ENCODE measurements around the gene RTF1. TPM values are rescaled to one million over a fixed set of nuclear protein-coding genes. Genes with fewer than 3 reads are reported as not detected.
A peak's percentile ranks its signal among the peaks of the same experiment; 100 is the strongest.
"Not testable (repeated sequence)": the region's sequence is repeated elsewhere in the genome, so short reads cannot be mapped to it uniquely, and the experiment has no call there.

RTF1 gene
- 13.4 and 21.0 TPM in 2 replicates for total RNA-seq (2014; rRNA removed; shearing (Covaris generic))

DNA sequence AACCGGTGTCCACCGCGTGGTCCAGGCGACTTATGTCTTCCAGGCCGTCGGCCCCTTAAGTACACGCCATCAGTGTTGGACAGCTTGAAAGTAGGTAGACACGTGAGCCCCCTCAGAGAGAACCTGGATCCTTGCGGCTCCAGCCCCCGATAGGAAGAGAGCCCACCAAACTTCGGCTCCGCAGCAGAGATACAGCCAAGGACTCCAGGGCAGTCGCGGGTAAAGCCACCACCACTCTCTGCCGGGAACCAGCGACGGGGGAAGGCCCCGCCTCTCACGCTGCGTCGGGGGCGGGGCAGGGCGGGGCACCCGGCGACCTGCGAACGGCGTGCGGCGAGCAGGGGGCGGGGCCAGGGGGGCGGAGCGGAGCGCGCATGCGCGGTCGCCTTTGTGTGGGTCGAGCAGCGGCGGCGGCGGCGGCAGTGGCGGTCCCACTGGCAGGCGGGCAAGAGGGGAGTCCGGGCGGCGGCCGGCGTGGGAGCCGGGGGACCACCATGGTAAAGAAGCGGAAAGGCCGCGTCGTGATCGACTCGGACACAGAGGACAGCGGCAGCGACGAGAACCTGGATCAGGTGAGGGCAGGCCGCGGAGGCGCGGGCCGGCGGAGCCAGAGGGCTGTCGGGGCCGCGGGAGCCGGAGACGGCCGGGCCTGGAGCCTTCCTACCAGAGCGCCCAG, at the start of gene RTF1:
Gene RTF1, plus strand, starts transcription at position 354 of the 676 bp plus-strand sequence. Its CDS starts 21 bp downstream, at position 375.
- DNase-seq (ENCODE audit: low spot score) = peak; percentile 96

DNA sequence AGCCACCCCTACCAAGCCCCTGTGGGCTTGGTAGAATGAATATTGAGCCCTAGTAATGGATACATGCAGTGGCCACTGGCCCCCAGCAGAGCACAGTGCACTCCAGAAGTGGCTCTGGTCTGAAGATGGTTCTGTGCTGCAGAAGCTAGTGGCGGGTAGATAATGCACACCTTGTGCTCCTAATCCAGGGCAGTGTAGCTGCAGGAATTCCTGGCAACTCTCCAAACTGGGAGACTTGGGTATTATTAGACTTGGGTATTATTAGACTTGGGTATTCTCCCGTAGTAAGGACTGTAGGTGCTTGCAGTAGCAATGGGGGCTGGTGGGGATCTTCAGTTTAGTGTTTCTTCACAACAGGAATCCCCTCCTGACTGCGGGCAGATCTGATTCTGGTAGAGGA, 49.5 kb upstream of the RTF1 start:
- DNase-seq (ENCODE audit: low spot score) = no peak

DNA sequence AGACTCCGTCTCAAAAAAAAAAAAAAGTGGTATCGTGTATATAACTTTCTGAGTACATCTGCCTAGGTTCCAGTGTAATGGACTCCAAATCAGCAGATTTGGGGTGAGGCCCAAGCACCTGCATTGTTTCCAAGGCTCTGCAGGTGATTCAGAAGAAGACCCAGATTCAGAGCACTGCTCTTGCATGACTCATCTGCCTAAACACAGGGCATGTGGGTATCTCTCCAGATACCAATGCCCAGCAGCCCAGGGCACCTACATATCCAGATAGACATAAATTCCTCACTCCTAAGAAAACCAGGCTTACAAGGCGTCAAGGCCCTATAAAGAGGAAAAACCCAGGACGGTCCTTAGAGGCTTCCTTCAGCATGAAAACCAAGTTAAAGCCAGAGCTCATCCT, 38.9 kb upstream of the RTF1 start:
- no peak for DNase-seq (ENCODE audit: low spot score)

DNA sequence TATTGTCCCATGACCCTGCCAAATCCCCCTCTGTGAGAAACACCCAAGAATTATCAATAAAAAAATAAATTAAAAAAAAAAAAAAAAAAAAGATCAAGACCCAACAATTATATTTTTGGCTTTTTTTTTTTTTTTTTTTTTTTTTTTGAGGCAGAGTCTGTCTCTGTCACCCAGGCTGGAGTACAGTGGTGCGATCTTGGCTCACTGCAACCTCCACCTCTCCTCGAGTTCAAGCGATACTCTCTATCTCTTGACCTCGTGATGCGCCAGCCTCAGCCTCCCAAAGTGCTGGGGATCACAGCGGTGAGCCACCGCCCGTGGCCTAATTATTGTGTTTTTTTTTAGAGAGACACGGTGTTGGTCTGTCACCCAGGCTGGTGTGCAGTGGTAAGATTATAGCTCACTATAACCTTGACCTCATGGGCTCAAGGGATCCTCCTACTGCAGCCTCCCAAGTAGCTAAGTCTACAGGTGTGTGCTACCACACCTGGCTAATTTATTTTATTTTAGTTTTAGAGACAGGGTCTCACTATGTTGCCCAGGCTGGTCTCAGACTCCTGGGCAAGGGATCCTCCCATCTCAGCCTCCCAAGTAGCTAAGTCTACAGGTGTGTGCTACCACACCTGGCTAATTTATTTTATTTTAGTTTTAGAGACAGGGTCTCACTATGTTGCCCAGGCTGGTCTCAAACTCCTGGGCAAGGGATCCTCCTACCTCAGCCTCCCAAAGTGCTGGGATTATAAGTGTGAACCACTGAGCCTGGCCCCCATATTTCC, 32.7 kb upstream of the RTF1 start:
- DNase-seq (ENCODE audit: low spot score) = not testable (repeated sequence)

DNA sequence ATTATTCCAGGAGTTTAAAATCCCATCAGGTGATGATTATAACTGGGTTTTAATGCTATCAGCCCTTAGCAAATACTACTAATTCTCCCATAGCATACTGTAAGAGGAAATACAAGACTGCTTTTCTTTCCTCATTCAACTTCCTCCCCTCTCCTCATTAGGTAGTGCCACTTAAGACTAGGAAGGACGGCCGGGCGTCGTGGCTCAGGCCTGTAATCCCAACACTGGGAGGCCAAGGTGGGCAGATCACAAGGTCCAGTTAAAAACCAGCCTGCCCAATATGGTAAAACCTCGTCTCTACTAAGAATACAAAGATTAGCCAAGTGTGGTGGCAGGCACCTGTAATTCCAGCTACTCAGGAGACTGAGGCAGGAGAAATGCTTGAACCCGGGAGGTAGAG, 29.2 kb upstream of the RTF1 start:
- DNase-seq (ENCODE audit: low spot score) = no peak

DNA sequence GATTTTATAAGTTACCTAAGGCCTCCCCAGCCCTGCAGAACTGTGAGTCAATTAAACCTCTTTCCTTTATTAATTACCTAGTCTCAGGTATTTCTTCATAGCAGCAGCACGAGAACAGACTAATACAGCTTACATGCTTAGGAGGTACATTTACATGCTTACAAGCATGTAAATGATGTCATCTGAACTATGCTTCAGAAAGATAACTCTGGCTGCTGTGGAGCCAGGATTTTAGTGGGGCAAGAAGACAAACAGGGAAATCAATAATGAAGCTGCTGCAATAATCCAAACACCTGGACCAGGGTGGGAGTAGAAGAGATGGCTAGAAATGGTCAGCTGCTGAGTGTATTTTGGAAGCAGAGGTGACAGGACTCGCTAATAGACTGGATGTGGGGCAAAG, 24.2 kb upstream of the RTF1 start:
- DNase-seq (ENCODE audit: low spot score) = no peak

DNA sequence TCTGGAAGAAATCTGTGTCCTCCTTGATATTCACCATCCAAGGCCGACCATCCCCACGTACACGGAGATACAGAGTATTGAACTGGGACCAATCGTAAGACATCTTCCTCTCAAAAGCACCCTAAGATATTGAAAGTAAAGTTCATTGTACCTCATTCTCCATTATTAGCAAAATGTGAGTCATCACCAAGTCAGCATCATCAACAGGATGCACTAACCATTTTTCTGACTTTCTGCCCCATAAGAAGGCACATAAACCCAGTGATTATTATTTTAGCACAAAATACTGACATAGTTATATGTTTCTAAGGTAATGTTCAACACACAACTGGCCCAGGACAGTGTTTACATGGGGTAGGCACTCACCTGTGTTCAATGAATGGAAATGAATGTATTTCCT, 22.0 kb upstream of the RTF1 start:
- no peak for DNase-seq (ENCODE audit: low spot score)

DNA sequence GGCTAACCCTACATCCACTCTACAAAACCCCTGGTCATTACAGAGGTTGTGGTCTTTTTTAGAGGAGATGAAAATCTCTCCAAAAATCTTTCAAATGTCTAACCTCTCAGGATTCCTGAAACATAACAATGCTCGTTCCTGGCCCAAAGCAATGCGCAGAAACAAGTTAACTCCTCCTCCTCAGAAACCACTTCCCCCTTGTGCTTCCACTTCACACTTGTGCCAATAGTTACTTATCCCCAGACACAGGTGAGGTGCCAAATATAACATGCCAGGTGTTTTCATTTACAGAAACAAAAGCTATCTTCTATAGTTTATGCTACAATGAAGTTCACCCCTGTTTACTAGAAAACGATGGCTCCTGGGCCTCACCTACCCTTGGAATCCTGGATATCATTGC, 20.8 kb upstream of the RTF1 start:
- DNase-seq (ENCODE audit: low spot score) = no peak

DNA sequence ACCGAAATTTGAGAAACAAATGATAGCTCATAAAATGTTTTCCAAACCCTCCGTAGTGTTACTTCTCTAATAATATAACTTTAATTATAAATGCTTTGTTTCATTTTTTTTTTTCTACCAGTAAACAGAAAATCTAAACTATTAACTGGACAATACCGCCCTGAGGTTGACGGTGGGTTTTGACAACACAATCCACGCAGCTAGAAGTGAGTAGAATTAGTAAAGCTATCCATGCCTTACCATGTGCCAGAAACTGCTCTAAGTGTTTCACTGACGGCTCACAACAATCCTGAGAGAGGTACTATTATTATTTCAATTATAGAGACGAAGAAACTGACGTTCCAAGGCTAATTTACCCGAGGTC, 15.0 kb upstream of the RTF1 start:
- no peak for DNase-seq (ENCODE audit: low spot score)

DNA sequence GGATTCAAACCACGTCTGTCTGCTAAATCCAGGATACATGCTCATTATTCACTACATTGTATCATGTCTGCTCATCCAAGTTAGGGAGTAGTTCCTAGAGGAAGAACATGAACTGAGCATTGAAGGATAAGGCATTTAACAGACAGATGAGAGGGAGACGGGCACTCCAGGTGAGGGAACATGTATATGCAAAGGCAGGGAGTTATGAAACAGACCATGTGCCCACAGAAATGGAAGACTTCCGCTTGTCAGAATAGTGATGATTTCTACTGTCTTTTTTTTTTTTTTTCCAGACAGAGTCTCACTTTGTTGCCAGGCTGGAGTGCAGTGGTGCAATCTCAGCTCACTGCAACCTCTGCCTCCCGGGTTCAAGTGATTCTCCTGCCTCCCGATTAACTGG, 9.6 kb upstream of the RTF1 start:
- no peak for DNase-seq (ENCODE audit: low spot score)

DNA sequence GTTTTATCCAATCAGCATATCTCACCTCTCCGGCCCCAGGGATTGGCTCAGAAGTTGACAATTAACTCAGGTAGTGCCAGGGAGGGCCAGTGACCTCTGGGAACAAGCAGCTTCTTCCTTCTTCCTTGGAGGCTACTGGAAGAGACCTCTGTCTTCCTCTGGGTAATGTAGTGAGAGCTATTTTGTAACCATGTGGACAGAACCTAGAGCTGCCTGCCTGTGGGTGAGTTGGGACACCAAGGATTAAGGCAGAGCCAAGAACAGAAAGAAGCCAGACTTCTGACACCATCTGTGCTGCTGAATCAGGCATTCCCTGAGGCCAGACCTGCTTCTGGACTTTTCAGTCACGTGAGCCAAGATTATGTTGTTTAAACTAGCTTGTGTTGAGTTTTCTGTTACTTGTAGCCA, 8.7 kb upstream of the RTF1 start:
- no peak for DNase-seq (ENCODE audit: low spot score)

DNA sequence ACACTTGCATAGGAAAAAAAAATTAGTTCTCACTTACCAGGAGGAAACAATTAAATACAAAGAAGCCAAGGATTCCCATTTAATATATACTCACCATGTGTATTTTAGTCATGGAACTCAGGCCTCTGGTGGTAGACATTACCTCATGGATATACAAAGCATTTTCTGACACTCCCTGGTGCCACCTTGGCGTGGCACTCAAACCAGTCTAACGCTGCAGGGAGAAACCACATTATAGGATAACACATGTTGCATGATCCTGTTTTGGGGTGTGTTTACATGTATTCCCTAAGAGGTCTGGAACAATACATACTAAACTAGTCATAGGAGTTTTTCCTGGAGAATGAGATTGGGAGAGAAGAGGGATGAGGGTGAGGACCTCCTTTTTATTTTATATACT, 5.9 kb upstream of the RTF1 start:
- DNase-seq (ENCODE audit: low spot score) = no peak

DNA sequence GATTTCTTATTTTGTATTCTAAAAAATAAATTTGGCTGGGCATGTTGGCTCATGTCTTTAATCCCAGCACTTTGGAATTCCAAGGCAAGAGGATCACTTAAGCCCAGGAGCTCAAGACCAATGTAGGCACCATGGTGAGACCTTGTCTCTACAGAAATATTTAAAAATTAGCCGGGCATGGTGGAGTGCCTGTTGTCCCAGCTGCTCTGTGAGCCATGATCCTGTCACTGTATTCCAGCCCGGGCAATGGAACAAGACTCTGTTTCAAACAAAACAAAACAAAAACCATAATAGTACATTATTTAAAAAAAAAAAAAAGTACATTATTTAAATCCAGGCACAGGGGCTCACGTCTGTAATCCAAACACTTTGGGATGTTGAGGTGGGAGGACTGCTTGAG, 5.5 kb upstream of the RTF1 start:
- DNase-seq (ENCODE audit: low spot score) = no peak

DNA sequence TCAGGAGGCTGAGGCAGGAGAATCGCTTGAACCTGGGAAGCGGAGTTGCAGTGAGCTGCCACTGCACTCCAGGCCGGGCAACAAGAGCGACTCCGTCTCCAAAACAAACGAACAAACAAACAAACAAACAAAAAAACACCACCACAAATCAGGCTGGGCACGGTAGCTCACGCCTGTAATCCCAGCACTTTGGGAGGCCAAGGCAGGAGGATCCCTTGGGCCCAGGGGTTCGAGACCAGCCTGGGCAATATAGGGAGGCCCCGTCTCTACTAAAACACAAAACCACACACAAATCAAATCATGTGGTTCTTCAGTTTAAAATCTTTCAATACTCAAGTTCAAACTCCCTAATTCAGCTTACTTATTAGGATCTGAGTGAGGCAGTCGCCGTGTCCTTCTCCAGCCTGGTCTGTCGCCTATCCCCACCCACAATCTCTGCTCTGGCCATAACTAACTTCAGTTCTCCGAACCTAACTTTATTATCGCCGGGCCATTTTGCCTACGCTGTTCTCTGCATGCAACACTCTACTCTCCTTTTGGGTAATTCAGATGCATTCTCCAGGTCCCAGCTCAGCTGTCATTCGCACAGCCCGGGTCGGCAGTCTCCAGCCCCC, 660 bp upstream of the RTF1 start:
- DNase-seq (ENCODE audit: low spot score) = no peak

DNA sequence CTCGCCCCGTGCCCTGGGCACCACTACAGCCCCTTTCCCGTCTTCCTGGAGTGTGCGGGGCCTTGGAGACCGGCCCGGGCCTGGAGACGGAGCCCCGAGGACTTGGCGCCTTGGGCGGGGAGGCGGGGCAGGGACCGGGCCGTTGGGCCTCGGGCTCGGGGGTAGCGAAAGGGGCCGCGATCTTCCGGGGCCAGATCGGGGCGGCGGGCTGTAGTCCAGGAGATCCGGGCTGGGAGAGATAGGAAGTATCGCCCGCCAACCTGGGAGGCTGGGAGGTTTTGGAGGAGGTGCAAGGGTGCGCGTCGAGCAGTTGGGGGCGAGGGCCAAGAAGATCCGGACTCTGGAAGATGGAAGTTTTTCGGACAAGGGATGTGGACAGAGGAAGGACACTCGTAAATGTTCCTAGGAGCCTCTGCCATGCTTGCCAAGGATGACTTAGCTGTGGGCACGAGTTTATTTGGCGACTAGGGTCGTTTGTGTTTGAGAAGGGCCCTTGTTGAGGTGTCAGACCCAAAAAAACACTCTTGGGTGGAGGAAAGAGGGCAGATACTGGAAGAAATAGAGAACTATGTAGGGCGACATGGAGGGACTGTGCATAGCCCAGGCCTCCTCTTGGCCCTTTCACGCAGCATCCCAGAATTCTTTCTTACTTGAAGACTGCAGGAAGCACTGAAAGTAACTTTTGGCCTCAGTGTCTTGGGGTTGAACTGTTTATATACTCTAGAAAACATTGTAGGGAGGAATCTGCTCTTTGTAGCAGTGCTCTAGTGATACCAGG, 712 bp downstream of the RTF1 start:
- DNase-seq (ENCODE audit: low spot score) = peak; percentile 52

DNA sequence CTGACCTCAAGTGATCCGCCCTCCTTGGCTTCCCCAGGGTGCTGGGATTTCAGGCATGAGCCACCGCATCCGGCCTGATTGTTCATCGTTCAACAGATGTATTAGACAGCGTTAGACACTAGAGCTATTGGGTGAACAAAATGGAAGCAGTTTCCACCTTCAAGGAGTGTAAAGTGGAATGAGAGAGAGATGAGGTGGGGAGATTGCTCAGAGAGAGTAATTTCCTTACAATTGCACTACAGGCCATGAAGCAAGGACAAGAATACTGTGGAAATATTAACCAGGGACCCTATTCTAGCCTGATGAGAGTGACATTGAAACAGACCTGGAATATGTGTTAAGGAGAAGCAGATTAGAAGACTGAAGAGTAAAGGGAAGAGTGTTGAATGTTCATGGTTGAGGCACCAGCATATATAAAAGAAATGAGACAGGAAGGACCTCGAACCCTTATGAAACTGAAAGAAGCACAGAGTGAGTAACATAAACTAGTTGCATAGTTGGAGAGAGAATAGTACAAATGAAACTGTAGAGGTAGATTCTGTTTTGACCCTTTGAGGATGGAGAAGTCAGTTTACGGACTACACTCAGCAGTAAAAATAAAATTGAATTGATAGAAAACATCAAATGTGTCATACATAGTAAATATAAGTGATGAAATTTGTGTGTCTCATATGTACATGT, 7.2 kb downstream of the RTF1 start:
- no peak for DNase-seq (ENCODE audit: low spot score)

DNA sequence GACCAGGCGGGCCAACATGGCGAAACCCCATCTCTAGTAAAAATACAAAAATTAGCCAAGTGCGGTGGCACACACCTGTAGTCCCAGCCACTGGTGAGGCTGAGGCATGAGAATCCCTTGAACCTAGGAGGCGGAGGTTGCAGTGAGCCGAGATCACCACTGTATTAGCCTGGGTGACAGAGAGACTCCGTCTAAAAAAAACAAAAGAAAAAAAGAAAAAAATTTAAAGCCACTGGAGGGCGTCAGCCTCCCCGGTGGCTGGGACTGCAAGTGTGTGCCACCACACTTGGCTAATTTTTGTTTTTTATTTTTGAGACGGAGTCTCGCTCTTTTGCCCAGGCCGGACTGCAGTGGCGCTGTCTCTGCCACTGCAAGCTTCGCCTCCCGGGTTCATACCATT, 7.9 kb downstream of the RTF1 start:
- no peak for DNase-seq (ENCODE audit: low spot score)

DNA sequence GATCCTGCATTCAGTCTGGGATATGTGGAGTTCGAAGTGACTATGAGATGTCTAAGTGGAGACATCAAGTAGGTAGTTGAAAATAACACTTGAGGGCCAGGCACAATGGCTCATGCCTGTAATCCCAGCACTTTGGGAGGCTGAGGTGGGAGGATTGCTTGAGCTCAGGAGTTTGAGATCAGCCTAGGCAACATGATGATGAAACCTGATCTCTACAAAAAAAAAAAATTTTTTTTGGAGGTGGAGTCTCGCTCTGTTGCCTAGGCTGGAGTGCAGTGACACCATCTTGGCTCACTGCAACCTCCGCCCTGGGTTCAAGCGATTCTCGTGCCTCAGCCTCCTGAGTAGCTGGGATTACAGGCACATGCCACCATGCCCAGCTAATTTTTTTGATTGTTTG, 9.0 kb downstream of the RTF1 start:
- DNase-seq (ENCODE audit: low spot score) = not testable (repeated sequence)

DNA sequence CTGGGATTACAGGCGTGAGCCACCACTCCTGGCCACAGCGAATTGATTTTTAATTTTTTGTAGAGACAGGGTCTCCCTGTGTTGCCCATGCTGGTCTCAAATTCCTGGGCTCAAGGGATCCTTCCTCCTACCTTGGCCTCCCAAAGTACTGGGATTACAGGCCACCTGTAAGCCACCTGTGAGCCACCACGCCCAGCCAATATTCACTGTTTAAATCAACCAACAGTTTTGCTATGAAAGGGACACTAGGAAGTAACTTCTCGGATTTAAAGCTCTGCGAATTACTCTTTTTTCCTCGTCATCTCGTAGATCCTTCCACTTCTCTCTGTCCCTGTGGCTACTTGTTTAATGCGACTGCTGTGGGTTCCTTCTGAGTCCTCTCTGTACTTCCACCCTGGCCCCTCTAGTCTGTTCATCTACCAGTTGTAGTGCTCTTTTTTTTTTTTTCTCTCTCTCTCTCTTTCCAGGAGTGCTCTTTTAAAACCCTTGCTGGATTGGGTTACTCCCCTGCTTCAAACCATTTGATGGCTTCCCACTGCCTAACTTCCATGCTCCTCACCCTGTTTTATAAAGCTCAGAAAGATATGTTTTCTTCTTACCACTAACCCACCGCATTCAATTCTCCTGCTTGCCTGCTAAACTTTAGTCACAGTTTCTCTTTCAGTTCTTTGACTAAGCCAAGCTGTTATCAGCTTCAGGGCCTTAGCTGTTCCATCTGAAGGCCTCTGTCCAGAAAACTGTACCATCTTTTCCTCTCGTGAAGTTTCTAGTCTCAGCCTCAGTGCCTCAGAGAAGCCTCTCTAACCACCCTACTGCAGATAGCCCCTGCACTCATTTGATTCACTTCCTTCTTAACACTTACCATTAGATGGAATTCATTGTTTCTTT, 12.4 kb downstream of the RTF1 start:
- no peak for DNase-seq (ENCODE audit: low spot score)

DNA sequence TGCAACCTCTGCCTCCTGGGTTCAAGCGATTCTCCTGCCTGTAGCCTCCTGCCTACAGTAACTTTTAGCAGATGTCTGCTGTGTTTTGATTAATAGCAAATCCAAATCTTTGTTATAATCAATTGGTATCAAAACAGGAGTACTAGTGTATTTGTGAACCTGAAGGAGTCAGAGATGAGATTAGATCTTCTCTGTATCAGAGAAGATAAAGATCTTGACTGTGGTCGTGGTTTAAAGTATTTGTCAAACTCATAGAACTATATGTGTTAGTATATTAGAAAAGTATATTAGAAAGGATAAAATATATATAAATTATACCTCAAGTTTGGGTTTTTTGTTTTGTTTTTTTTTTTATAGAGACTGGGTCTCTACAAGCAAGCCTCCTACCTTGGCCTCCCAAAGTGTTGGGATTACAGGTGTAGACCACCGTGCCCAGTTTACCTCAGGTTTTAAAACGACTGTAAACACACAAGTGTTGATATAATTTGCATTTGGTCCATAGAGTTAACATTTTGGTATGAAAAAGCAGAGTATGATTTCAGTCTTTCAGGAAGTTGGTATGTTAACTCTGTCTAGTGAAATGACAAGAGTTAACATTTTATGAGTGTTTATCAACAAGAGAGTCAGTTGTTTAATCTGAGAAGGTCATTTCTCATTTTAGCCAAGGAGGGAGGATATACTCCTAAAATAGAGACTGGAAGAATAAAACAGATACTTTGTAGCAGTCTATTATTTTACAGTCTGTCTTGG, 18.3 kb downstream of the RTF1 start:
- no peak for DNase-seq (ENCODE audit: low spot score)
